ENCODE measurements around the gene C2orf49. TPM values are rescaled to one million over a fixed set of nuclear protein-coding genes. Genes with fewer than 3 reads are reported as not detected.

C2orf49 gene
- total and polyA plus RNA-seq, 10 of the 15 experiments (the other 5 are each of a cell fraction or from before 2014, with no cell fraction given), result 7.2 to 24.2 (median 15.5) TPM

GRCh38 chr2:105287692-105288091 lies 49.6 kb upstream of the C2orf49 start (continued):
- TF ChIP-seq USF1 (IDR thresholded peaks at IDR 0.05; ENCODE audit: borderline replicate concordance, extremely low read length, insufficient read depth, low read depth, low read length) (peak; percentile 76), ZZZ3 (IDR thresholded peaks at IDR 0.05; ENCODE audit: control insufficient read depth, insufficient read length, low read depth) (no peak), RAD51 (IDR thresholded peaks at IDR 0.05) (peak; percentile 82), SREBF2 (IDR thresholded peaks at IDR 0.05; ENCODE audit: low read length) (no peak), TCF3 (IDR thresholded peaks at IDR 0.05; ENCODE audit: borderline replicate concordance, insufficient read depth, low read depth, low read length) (no peak), SMC3 (IDR thresholded peaks at IDR 0.05; ENCODE audit: borderline replicate concordance, low read length) (peak; percentile 34; the same call in 1 of the 2 replicates), YY1 (IDR thresholded peaks at IDR 0.05; ENCODE audit: low read depth, low read length) (peak; percentile 76; the same call in 1 of the 2 replicates), HDGF (IDR thresholded peaks at IDR 0.05) (no peak), MYB (IDR thresholded peaks at IDR 0.05; ENCODE audit: borderline replicate concordance, low read depth, low read length) (no peak), CBX3 (IDR thresholded peaks at IDR 0.05; ENCODE audit: borderline replicate concordance, low read depth) (no peak), CEBPB (IDR thresholded peaks at IDR 0.05; ENCODE audit: borderline replicate concordance in 1 of 2, low read depth in 2 of 2, low read length in 2 of 2) (no peak), KDM1A (IDR thresholded peaks at IDR 0.05; ENCODE audit: borderline replicate concordance) (no peak), SREBF1 (IDR thresholded peaks at IDR 0.05; ENCODE audit: low read length) (no peak), TARDBP (IDR thresholded peaks at IDR 0.05; ENCODE audit: borderline replicate concordance) (no peak), ZNF384 (IDR thresholded peaks at IDR 0.05; ENCODE audit: borderline replicate concordance, low read depth, low read length) (no peak), CTCF (IDR thresholded peaks at IDR 0.05 in 2 of 3, conservative IDR thresholded peaks at IDR 0.05 in 1 of 3; ENCODE audit: control insufficient read depth in 2 of 3, extremely low read depth in 1 of 3, insufficient read depth in 1 of 3, low read depth in 3 of 3, low read length in 3 of 3) (peak; percentile 52 to 63 (median 53)), BHLHE40 (IDR thresholded peaks at IDR 0.05; ENCODE audit: borderline replicate concordance in 1 of 2, low read depth in 2 of 2, low read length in 1 of 2) (peak; percentile 88 to 92), ZBTB4 (CRISPR knock-in tag; IDR thresholded peaks at IDR 0.05) (no peak)
- TF ChIP-seq, protein P1, sequence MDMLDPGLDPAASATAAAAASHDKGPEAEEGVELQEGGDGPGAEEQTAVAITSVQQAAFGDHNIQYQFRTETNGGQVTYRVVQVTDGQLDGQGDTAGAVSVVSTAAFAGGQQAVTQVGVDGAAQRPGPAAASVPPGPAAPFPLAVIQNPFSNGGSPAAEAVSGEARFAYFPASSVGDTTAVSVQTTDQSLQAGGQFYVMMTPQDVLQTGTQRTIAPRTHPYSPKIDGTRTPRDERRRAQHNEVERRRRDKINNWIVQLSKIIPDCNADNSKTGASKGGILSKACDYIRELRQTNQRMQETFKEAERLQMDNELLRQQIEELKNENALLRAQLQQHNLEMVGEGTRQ (IDR thresholded peaks at IDR 0.05; ENCODE audit: borderline replicate concordance, low read depth, low read length), result peak; percentile 70

Measured in GM12878 (cell line).